Large intestine (tissue), 3 donors: ENCODE measurements around the gene YES1. TPM values are rescaled to one million over a fixed set of nuclear protein-coding genes. Genes with fewer than 3 reads are reported as not detected.
"Not testable (repeated sequence)": the region's sequence is repeated elsewhere in the genome, so short reads cannot be mapped to it uniquely, and the experiment has no call there.

ENCODE experiments used
- DNase-seq, 2 donors: peaks; one replicate each; pipeline versions ENCODE4 v3.0.0 to v3.0.0-alpha.2; 2013
- H3K27ac ChIP-seq: one replicate; pipeline ENCODE4 v1.5.1; 2013; ENCODE audit warnings: low read length
- H3K27me3 ChIP-seq: 2 replicates; pipeline ENCODE4 v1.6.1; 2013; ENCODE audit warnings: low read length; ENCODE audit not compliant: control insufficient read depth, insufficient read depth
- H3K36me3 ChIP-seq: 2 replicates; pipeline ENCODE4 v1.6.1; 2013; ENCODE audit warnings: low read length; ENCODE audit not compliant: control insufficient read depth, insufficient read depth
- H3K4me1 ChIP-seq: one replicate; pipeline ENCODE4 v1.6.1; 2013; ENCODE audit warnings: low read length; ENCODE audit not compliant: control insufficient read depth, insufficient read depth
- H3K4me3 ChIP-seq: one replicate; pipeline ENCODE4 v1.5.1; 2013; ENCODE audit warnings: low read length
- H3K9me3 ChIP-seq: one replicate; pipeline ENCODE4 v1.6.1; 2013; ENCODE audit warnings: mild to moderate bottlenecking, low read depth, low read length, moderate library complexity; ENCODE audit not compliant: control insufficient read depth
- WGBS: methylation state at CpG from one replicate; pipeline ENCODE4 v1.1.5; 2013; ENCODE audit warnings: low lambda C conversion rate; ENCODE audit not compliant: insufficient coverage; 5-methylcytosine and 5-hydroxymethylcytosine counted together
- polyA plus RNA-seq: library from polyadenylated mRNA; unstranded; fragments of 120-200 nt; gene quantifications from one replicate; pipeline ENCODE4 v1.2.1, GENCODE V29; 2013

The YES1 gene
- polyA plus RNA-seq, 1 donor: 47.7 TPM

DNA sequence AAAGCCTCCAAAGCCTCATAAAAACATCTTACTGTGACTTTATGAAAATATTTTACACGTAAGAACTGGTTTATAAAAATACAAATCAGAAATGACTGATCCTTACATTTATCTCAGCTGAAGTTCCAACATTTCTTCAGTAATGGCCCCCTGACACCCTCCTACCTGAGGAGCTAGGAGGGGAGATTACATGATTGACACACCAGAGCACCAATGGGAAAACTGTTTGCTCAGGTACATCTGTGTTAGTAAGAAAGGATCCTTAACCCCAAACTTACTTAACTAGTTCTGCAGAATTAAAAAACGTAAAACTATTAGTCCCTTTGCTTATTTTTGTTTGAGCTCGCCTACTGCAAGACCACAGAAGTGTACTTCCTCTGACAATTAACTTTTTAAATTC is 126.6 kb downstream of the YES1 start:
- Histone ChIP-seq H3K9me3 (no peaks in the 10 kb centered on the region), H3K36me3 (peaks cover 72% of the 10 kb centered on the region), H3K4me3 (no peak overlapping the region), H3K4me1 (peaks cover 68% of the 10 kb centered on the region), H3K27ac (peak overlapping the region; percentile 91), H3K27me3 (no peaks in the 10 kb centered on the region)
- 57% methylated on average over 3 of the region's 3 CpGs for WGBS
- no peak for DNase-seq

DNA sequence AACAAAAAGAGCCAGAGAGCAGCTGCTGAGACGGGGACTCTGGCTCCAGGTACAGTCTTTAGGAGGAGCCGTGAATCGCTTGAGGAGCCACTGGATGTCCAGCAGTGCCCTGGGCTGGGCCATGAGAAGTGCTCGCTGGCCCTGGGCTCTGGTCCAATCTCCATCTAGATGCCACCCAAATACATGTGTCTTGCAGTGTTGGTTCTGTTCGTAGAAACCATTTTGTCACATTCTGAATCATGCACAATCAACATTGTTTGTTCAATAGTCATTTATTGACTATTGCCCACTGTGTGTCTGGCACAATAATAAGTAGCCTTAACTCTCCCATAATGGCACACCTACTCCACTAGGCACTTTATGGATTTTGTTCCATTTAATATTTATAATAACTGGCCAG is 128.5 kb downstream of the YES1 start:
- Histone ChIP-seq H3K27ac (peak overlapping the region; percentile 91), H3K4me1 (peaks cover 84% of the 10 kb centered on the region), H3K27me3 (no peaks in the 10 kb centered on the region), H3K4me3 (no peak overlapping the region), H3K9me3 (no peaks in the 10 kb centered on the region), H3K36me3 (peaks cover 69% of the 10 kb centered on the region)
- no CpG with 5 or more reads among the region's 5 CpGs for WGBS
- DNase-seq: no peak

DNA sequence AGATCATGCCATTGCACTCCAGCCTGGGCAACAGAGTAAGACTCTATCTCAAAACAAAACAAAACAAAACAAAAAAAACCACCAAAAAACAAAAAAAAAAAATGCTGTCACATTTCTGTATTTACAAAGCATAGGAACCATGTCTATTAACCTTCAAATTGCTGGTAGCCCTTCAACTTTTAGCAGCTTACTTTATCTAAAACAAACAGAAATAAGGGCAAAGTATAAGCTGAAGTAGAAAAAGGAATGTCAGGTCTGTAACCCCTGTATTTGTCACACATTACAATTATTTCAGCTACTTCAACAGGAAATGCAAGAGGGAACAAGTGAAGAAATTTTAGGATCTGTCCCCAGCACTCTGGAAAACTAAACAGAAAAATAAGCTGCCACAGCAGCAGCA is 129.2 kb downstream of the YES1 start:
- no peaks in the 10 kb centered on the region for H3K9me3 ChIP-seq
- no peaks in the 10 kb centered on the region for H3K27me3 ChIP-seq
- H3K4me3 ChIP-seq: no peak overlapping the region
- DNase-seq: peak in 1 of 2 donors; percentile 73
- peaks cover 83% of the 10 kb centered on the region for H3K4me1 ChIP-seq
- peaks cover 70% of the 10 kb centered on the region for H3K36me3 ChIP-seq
- peak overlapping the region; percentile 91 for H3K27ac ChIP-seq

DNA sequence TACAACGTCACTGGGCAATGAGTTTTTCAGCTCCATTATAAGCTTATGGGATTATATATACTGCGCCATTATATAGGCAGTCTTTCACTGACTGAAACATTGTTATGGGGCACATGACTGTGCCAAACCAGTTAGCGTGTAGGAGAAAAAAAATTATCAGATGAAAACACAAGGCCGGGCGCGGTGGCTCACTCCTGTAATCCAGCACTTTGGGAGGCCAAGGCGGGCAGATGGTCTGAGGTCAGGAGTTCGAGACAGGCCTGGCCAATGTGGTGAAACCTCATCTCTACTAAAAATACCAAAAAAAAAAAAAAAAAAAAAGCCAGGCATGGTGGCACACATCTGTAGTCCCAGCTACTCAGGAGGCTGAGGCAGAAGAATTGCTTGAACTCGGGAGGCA is 129.6 kb downstream of the YES1 start:
- not testable (repeated sequence) for H3K9me3 ChIP-seq, DNase-seq, H3K4me3 ChIP-seq, H3K27me3 ChIP-seq
- Histone ChIP-seq H3K36me3 (peaks cover 71% of the 10 kb centered on the region), H3K27ac (peak overlapping the region; percentile 91), H3K4me1 (peaks cover 80% of the 10 kb centered on the region)
- WGBS: no CpG with 5 or more reads among the region's 9 CpGs

DNA sequence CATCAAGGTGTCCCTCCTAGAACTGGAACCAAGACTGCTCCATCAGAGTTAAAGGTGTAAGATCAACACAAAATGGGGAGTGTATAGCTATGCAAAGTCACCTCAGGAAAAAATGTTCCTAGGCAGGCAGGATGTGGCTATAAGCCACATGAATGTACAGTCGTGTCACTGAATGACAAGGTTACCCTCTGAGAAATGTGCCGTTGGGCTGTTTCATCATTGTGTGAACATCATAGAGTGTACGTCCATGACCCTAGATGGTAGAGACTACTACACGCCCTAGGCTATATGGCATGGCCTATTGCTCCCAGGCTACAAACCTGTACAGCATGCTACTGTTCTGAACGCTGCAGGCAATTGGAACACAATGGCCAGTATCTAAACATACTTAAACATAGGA is 130.1 kb downstream of the YES1 start:
- no CpG with 5 or more reads among the region's 5 CpGs for WGBS
- no peaks in the 10 kb centered on the region for H3K9me3 ChIP-seq
- peaks cover 75% of the 10 kb centered on the region for H3K4me1 ChIP-seq
- peak overlapping the region; percentile 91 for H3K27ac ChIP-seq
- no peaks in the 10 kb centered on the region for H3K27me3 ChIP-seq
- peaks cover 71% of the 10 kb centered on the region for H3K36me3 ChIP-seq
- no peak for DNase-seq
- H3K4me3 ChIP-seq: no peak overlapping the region

DNA sequence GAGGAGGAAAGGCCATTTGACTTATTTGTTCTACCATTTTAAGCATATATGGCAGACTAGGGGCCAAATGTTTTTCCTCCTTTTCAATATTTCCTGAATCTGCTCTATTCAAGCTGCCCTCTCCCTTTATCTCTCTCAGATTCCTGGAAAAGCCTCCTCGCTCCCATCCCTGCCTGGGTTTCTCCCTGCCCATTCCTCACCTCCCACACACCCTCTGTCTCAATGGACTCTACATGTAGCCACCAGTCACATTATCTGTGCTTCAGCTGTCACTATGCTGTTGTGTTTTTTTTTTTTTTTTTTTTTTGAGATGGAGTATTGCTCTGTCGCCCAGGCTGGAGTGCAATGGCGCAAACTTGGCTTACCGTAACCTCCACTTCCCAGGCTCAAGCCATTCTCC is 131.7 kb downstream of the YES1 start:
- WGBS: no CpG with 5 or more reads among the region's 4 CpGs
- Histone ChIP-seq H3K4me1 (peaks cover 61% of the 10 kb centered on the region), H3K36me3 (peaks cover 74% of the 10 kb centered on the region), H3K9me3 (no peaks in the 10 kb centered on the region), H3K4me3 (no peak overlapping the region), H3K27ac (peak overlapping the region; percentile 78), H3K27me3 (no peaks in the 10 kb centered on the region)
- no peak for DNase-seq

DNA sequence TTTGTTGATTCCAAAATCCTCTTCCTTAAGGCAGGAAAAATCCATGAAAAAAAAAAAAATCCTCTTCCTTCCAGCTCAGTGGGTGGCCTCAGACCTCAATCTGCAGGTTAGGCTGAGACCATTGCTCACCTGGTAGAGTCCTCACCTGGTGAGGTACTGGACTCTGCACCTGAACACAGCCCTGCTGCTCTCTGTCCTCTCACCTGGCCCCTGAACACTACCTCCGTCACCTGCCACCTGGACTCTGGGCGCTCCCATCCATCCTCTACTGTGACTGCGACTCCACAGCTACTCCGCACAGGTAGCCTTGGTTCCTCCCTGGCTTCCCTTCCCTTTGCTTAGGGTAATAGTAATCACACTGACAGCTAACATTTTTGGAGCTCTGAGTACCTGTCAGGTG is 132.5 kb downstream of the YES1 start:
- Histone ChIP-seq H3K4me1 (peaks cover 52% of the 10 kb centered on the region), H3K9me3 (no peaks in the 10 kb centered on the region), H3K36me3 (peaks cover 78% of the 10 kb centered on the region), H3K27me3 (no peaks in the 10 kb centered on the region), H3K4me3 (no peak overlapping the region), H3K27ac (peak overlapping the region; percentile 78)
- no CpG with 5 or more reads among the region's 4 CpGs for WGBS
- peak; percentile 88 to 92 for DNase-seq

DNA sequence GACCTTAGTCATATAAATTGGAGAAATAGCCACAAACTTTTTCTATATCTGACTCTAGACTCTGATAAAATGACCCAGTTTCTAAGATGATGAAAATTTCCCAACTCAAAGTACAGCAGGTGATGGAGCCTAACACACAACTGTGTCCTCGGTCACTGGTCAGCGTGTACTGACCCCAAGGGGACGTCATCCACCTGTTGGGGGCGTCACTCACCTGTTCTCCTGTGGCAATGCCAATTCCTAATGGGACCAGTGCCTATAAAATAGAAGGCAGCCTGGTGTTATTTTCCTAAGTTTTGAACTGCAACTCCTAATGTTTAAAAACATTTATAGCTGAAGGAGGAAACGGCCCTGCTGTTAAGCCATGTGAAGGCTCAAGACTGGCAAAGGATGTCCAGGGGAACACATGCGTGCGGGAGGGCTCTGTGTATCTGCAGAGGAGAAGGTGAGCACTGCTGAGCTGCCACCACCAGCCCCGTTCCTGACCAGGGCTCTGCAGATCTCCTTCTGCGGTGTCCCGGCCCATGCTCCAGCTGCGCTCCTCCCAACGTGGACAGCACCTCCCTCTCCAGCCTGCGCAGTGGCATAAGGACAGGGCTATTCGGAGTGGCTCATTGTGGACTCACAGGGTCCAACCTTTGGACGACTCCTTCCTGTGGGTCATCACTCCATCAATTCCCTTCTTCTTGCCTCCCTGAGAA is 133.4 kb downstream of the YES1 start:
- WGBS: no CpG with 5 or more reads among the region's 15 CpGs
- Histone ChIP-seq H3K9me3 (no peaks in the 10 kb centered on the region), H3K4me3 (no peak overlapping the region), H3K36me3 (peaks cover 82% of the 10 kb centered on the region), H3K4me1 (peaks cover 48% of the 10 kb centered on the region), H3K27ac (peak overlapping the region; percentile 78), H3K27me3 (no peaks in the 10 kb centered on the region)
- no peak for DNase-seq

DNA sequence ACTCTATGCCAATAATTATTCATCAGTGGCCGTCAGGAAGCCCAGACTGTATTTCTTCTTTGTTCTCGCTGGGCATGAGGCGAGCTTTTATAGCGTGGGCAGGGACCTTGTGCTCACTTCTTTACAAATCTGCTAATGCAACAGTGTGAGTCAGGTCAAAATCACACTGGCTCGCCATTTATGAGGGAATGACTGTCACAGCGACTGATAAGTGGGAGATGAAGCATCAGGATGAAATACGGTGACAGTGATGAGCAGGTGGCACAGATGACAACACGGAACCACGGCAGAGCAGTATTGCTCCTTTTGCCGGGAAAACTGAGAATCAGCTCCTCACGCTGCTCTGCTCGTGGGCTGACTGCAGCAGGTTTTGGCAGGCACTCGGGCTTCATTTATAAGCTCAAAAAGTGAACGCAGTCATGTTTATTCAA is 134.1 kb downstream of the YES1 start:
- WGBS: no CpG with 5 or more reads among the region's 14 CpGs
- H3K36me3 ChIP-seq: peaks cover 84% of the 10 kb centered on the region
- H3K4me1 ChIP-seq: peaks cover 42% of the 10 kb centered on the region
- H3K9me3 ChIP-seq: no peaks in the 10 kb centered on the region
- peak overlapping the region; percentile 78 for H3K27ac ChIP-seq
- peak in 1 of 2 donors; percentile 64 for DNase-seq
- H3K4me3 ChIP-seq: no peak overlapping the region
- H3K27me3 ChIP-seq: no peaks in the 10 kb centered on the region

DNA sequence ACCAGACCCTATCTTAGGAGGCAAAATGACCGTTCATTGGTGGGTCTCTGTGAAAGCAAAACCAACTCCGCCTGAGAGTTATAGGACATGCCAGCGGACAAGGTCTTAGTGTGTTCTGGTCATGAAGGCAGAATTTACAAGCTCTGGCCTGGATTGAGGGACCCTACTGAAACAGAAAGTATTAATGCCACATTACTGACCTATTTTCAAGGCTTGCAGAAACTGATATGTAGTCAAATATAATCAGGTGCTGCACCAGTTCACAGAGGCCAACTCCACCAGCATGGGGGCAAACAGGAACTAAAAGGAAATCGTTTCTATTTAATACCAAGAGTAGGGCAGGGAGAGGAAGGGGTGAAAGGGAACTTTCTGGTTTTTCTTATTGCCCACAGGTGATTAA is 134.9 kb downstream of the YES1 start:
- Histone ChIP-seq H3K27me3 (no peaks in the 10 kb centered on the region), H3K27ac (peak overlapping the region; percentile 78), H3K4me3 (no peak overlapping the region), H3K9me3 (no peaks in the 10 kb centered on the region), H3K36me3 (peaks cover 89% of the 10 kb centered on the region), H3K4me1 (peaks cover 38% of the 10 kb centered on the region)
- DNase-seq: no peak
- WGBS: 25% methylated on average over 2 of the region's 4 CpGs

DNA sequence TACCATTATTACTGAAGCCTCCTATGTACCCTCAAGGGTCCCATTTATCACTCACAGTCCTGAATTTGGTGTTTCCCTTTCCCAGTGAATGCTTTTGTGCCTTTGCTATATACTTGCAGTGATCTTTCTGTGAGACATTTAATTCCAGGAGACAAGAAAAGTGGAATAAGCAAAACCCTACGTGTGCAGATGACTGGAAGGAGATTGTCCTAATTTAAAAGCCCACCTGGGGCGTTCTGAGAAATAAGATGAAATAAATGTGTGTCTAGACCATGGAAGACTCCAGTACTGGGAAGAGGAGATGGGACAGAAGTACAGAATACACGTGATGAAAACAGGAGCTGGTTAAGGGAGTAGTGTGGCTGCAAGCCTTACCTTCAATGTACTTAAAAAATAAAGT is 135.3 kb downstream of the YES1 start:
- Histone ChIP-seq H3K4me3 (no peak overlapping the region), H3K27ac (peak overlapping the region; percentile 78), H3K9me3 (no peaks in the 10 kb centered on the region), H3K4me1 (peaks cover 34% of the 10 kb centered on the region), H3K36me3 (peaks cover 87% of the 10 kb centered on the region), H3K27me3 (no peaks in the 10 kb centered on the region)
- WGBS: 81% methylated on average over 3 of the region's 3 CpGs
- no peak for DNase-seq
